K562 (cell line): Measurements from ENCODE around the gene ACKR2. TPM values are rescaled to one million over a fixed set of nuclear protein-coding genes. Genes with fewer than 3 reads are reported as not detected.
A peak's percentile ranks its signal among the peaks of the same experiment; 100 is the strongest.

Experiments
- ATAC-seq: fragments of 200-7000 bp; cut with Tn5 transposase; 3 replicates; pipeline ENCODE4 v1.9.1; 2020; ENCODE audit warnings: moderate library complexity
- BruUV-seq: library from RNA; stranded (reverse); fragments of 400-500 nt; replicated peaks from 2 replicates; lab custom pipeline; 2021; lab: Mats Ljungman, UMichigan
- CTCF ChIA-PET: fragments of 300-600 bp; formaldehyde crosslinking; extraction: SDS; loops from one replicate; lab custom pipeline; 2021; ENCODE audit warnings: low intra/inter-chr PET ratio; lab: Yijun Ruan, JAX
- POLR2A ChIA-PET: fragments of 300-600, 350-650 bp; sonication (Branson Sonifier 250); formaldehyde crosslinking; extraction: SDS; loops from one replicate; lab custom pipeline; 2021; ENCODE audit warnings: antibody characterized with exemption, inconsistent platforms; lab: Yijun Ruan, JAX
- DNase-seq, 4 experiments: peaks; one replicate each; pipeline versions ENCODE4 v3.0.0 to v3.0.0-alpha.2; 2011 to 2018; ENCODE audit warnings: low spot score in 3 of 4, mixed read lengths in 3 of 4; ENCODE audit errors: extremely low read depth in 1 of 4
- FAIRE-seq: peaks from 2 replicates; lab custom pipeline; 2011; peaks lifted over from hg19 to GRCh38; lab: Jason Lieb, UNC
- H2AFZ ChIP-seq: 2 replicates; pipeline ENCODE4 v1.6.0; 2011; ENCODE audit warnings: low read depth, low read length, control low read depth, inconsistent platforms
- H3K27ac ChIP-seq: fragments of 200-600 bp; 3 replicates; pipeline ENCODE4 v1.8.0; 2011; ENCODE audit warnings: low read depth, mild to moderate bottlenecking, control low read depth, inconsistent platforms, low read length, moderate library complexity, mixed read lengths; ENCODE audit errors: extremely low read depth
- H3K27me3 ChIP-seq, 2 experiments: fragments of 300-600 bp in 1 of 2; 2 replicates in 1 of 2; 3 replicates in 1 of 2; pipeline versions ENCODE4 v1.6.0 to v1.8.0; 2011; ENCODE audit warnings: inconsistent platforms in 2 of 2, low read length in 2 of 2, mild to moderate bottlenecking in 1 of 2, mixed read lengths in 1 of 2, moderate library complexity in 1 of 2; ENCODE audit not compliant: control insufficient read depth in 2 of 2, insufficient read depth in 2 of 2
- H3K36me3 ChIP-seq: fragments of 300-600 bp; 3 replicates; pipeline ENCODE4 v1.8.0; 2011; ENCODE audit warnings: mild to moderate bottlenecking, low read length, inconsistent platforms; ENCODE audit not compliant: control insufficient read depth, insufficient read depth
- H3K4me1 ChIP-seq, 2 experiments: fragments of 200-600 bp in 1 of 2; replicated peaks in 1 of 2; 2 replicates in 1 of 2; 3 replicates in 1 of 2; pipeline versions ENCODE4 v1.5.1 to v1.8.0; 2011; ENCODE audit warnings: inconsistent platforms in 2 of 2, low read length in 2 of 2, mild to moderate bottlenecking in 1 of 2, mixed read lengths in 1 of 2, moderate library complexity in 1 of 2; ENCODE audit not compliant: control insufficient read depth in 2 of 2, insufficient read depth in 2 of 2
- H3K4me2 ChIP-seq: 2 replicates; pipeline ENCODE4 v1.6.1; 2011; ENCODE audit warnings: low read length, control low read depth, inconsistent platforms, mixed read lengths; ENCODE audit not compliant: insufficient read depth
- H3K4me3 ChIP-seq: fragments of 200-600 bp; sonication (generic), shearing (Covaris generic); 2 replicates; pipeline ENCODE4 v1.5.1; 2016; ENCODE audit warnings: control low read depth, inconsistent platforms
- H3K79me2 ChIP-seq: fragments of 200-600 bp; 3 replicates; pipeline ENCODE4 v1.8.0; 2011; ENCODE audit warnings: low read length, inconsistent platforms; ENCODE audit not compliant: control insufficient read depth, insufficient read depth
- H3K9ac ChIP-seq, 2 experiments: 2 replicates each; pipeline versions ENCODE4 v1.6.0 to v1.6.1; 2011; ENCODE audit warnings: low read depth in 2 of 2, low read length in 2 of 2, control low read depth in 1 of 2, inconsistent platforms in 1 of 2, mild to moderate bottlenecking in 1 of 2, mixed read lengths in 1 of 2; ENCODE audit not compliant: insufficient read depth in 1 of 2
- H3K9me1 ChIP-seq: one replicate; pipeline ENCODE4 v1.6.0; 2011; ENCODE audit warnings: inconsistent platforms, mild to moderate bottlenecking, low read length, moderate library complexity; ENCODE audit not compliant: control insufficient read depth, insufficient read depth
- H3K9me3 ChIP-seq: replicated peaks from 2 replicates; pipeline ENCODE4 v1.5.1; 2011; ENCODE audit warnings: low read depth, low read length, inconsistent platforms; ENCODE audit not compliant: control insufficient read depth, insufficient read depth
- H4K20me1 ChIP-seq: replicated peaks from 2 replicates; pipeline ENCODE4 v1.6.1; 2011; ENCODE audit warnings: low read length, inconsistent platforms, mixed read lengths; ENCODE audit not compliant: control insufficient read depth, insufficient read depth
- BHLHE40 ChIP-seq: IDR thresholded peaks from 2 replicates; pipeline ENCODE4 v1.6.1; 2011; ENCODE audit warnings: low read length, improper control_type of control experiment
- BRD9 ChIP-seq: fragments of 450-650 bp; IDR thresholded peaks from 2 replicates; pipeline ENCODE4 v1.6.1; 2018; ENCODE audit warnings: low read depth; ENCODE audit not compliant: partially characterized antibody
- CTCF ChIP-seq, 3 experiments: IDR thresholded peaks in 2 of 3; conservative IDR thresholded peaks in 1 of 3; 2 replicates each; pipeline ENCODE4 v1.5.1; 2011 to 2012; ENCODE audit warnings: low read length in 3 of 3, mild to moderate bottlenecking in 3 of 3, control low read depth in 2 of 3, improper control_type of control experiment in 1 of 3, inconsistent platforms in 1 of 3, low read depth in 1 of 3, mixed read lengths in 1 of 3, moderate library complexity in 1 of 3; ENCODE audit not compliant: insufficient read depth in 2 of 3
- FOXA3 ChIP-seq, 2 experiments: fragments of 450-650 bp in 1 of 2; sonication (generic) in 1 of 2; formaldehyde crosslinking; IDR thresholded peaks in 1 of 2; conservative IDR thresholded peaks in 1 of 2; 2 replicates each; pipeline versions ENCODE4 v1.4.0 to v1.8.0; 2020 to 2022; ENCODE audit warnings: mild to moderate bottlenecking in 2 of 2, missing genetic modification reagents in 1 of 2
- HMG20A ChIP-seq: fragments of 450-650 bp; formaldehyde crosslinking; conservative IDR thresholded peaks from 2 replicates; pipeline ENCODE4 v1.4.0; 2020; ENCODE audit warnings: mild to moderate bottlenecking, mixed read lengths
- HNRNPK ChIP-seq: fragments of 200-400 bp; formaldehyde crosslinking; IDR thresholded peaks from one replicate; pipeline ENCODE4 v1.6.1; 2018; ENCODE audit warnings: mild to moderate bottlenecking, low read depth, low read length; ENCODE audit not compliant: poor library complexity, severe bottlenecking
- KDM4B ChIP-seq, 2 experiments: fragments of 450-650 bp in 1 of 2; sonication (generic) in 1 of 2; IDR thresholded peaks; 2 replicates each; pipeline ENCODE4 v1.6.1; 2016 to 2017; ENCODE audit warnings: borderline replicate concordance in 2 of 2, antibody characterized with exemption in 1 of 2, low read depth in 1 of 2, mild to moderate bottlenecking in 1 of 2
- PPARD ChIP-seq: fragments of 250-450 bp; sonication (Bioruptor Pico); IDR thresholded peaks from 2 replicates; pipeline ENCODE4 v1.8.0; 2022; ENCODE audit warnings: inconsistent platforms, mild to moderate bottlenecking, moderate library complexity
- SMAD3 ChIP-seq: fragments of 450-650 bp; formaldehyde crosslinking; conservative IDR thresholded peaks from 2 replicates; pipeline ENCODE4 v1.4.0; 2020; ENCODE audit warnings: mild to moderate bottlenecking
- SNRNP70 ChIP-seq: fragments of 200-400 bp; formaldehyde crosslinking; optimal IDR thresholded peaks from 2 replicates; pipeline ENCODE3; 2017; ENCODE audit warnings: low read depth, low read length
- SUPT5H ChIP-seq: fragments of 450-650 bp; IDR thresholded peaks from 2 replicates; pipeline ENCODE4 v1.6.1; 2016
- ZBTB1 ChIP-seq: sonication (generic); formaldehyde crosslinking; IDR thresholded peaks from 2 replicates; pipeline ENCODE4 v1.8.1; 2023; ENCODE audit warnings: missing genetic modification reagents, low read depth, mild to moderate bottlenecking, borderline replicate concordance
- ZNF197 ChIP-seq: fragments of 200-800 bp; sonication (Bioruptor generic); IDR thresholded peaks from 2 replicates; pipeline ENCODE4 v1.6.1; 2016; ENCODE audit warnings: low read depth, missing genetic modification characterization, missing compliant biosample characterization
- ZNF311 ChIP-seq: fragments of 250-450 bp; sonication (Bioruptor Pico); IDR thresholded peaks from 2 replicates; pipeline ENCODE4 v1.4.0; 2020; ENCODE audit warnings: mild to moderate bottlenecking, moderate library complexity
- ZNF511 ChIP-seq: sonication (generic); formaldehyde crosslinking; IDR thresholded peaks from 2 replicates; pipeline ENCODE4 v1.8.0; 2022; ENCODE audit warnings: mild to moderate bottlenecking, missing genetic modification reagents
- ZNF655 ChIP-seq: fragments of 250-450 bp; sonication (Bioruptor Pico); IDR thresholded peaks from 2 replicates; pipeline ENCODE4 v1.5.0; 2021
- ZNF764 ChIP-seq: fragments of 250-450 bp; sonication (Bioruptor Pico); IDR thresholded peaks from 2 replicates; pipeline ENCODE4 v1.4.0; 2020; ENCODE audit warnings: low read depth, mild to moderate bottlenecking, moderate library complexity
- WGBS: fragments of 100-300 bp; shearing (Covaris generic); methylation state at CpG from one replicate; pipeline ENCODE4 v1.1.6; 2016; ENCODE audit warnings: low coverage, mixed read lengths; ENCODE audit not compliant: insufficient coverage; ENCODE audit errors: missing lambda C conversion rate; 5-methylcytosine and 5-hydroxymethylcytosine counted together
- in situ Hi-C: fragments of 300-500 bp; cut with MboI; formaldehyde crosslinking; loops from 4 replicates; pipeline ENCODE4 v1.15.0; 2018; ENCODE audit warnings: inconsistent platforms, mixed read lengths
- intact Hi-C: fragments of 100-400 bp; cut with micrococcal nuclease; formaldehyde crosslinking; loops from 2 replicates; pipeline ENCODE4 v1.14.2; 2022
- polyA plus RNA-seq, 8 experiments: library from polyadenylated mRNA; depleted of rRNA in 4 of 8; stranded (reverse) in 5 of 8; unstranded in 3 of 8; fragments of >200 nt; fragmentation: Nextera tagmentation in 2 of 8; fragmentation: Illumina TruSeq in 1 of 8; extraction: Ambion mirVana in 2 of 8; extraction: Trizol in 1 of 8; gene quantifications; 2 replicates each; pipeline versions ENCODE4 v1.2.1 to v1.2.3, GENCODE V29; 2011 to 2014; ENCODE audit warnings: inconsistent platforms in 1 of 8, missing spikeins in 1 of 8
- total RNA-seq, 7 experiments: library from RNA; depleted of rRNA in 6 of 7; stranded (reverse); fragments of >200 nt in 6 of 7; fragmentation: Illumina TruSeq in 2 of 7; extraction: Trizol in 2 of 7; gene quantifications; 2 replicates each; pipeline versions ENCODE4 v1.2.1 to v1.2.3, GENCODE V29; 2011 to 2021; ENCODE audit warnings: low replicate concordance in 1 of 7

The ACKR2 gene
- total and polyA plus RNA-seq, 9 of the 15 experiments (the other 6 are each of a cell fraction or from before 2014, with no cell fraction given), result 0.03 to 0.69 (median 0.25) TPM; not detected in 1

GRCh38 chr3:42855547-42856380 lies 46.5 kb downstream of the ACKR2 start (continued):
- TF ChIP-seq ZNF311 (CRISPR knock-in tag) (no peak), FOXA3 (CRISPR knock-in tag; conservative IDR thresholded peaks at IDR 0.05 in 1 of 2, IDR thresholded peaks at IDR 0.05 in 1 of 2) (no peak), BHLHE40 (0 out of 2 replicates have a peak, but pooled peaks have one; percentile 5), ZNF764 (CRISPR knock-in tag) (no peak), SMAD3 (CRISPR knock-in tag) (no peak), BRD9 (no peak), SUPT5H (no peak), HNRNPK (no peak)
- TF ChIP-seq, all 486 proteins: peak for 33

GRCh38 chr3:42856544-42856943 lies 47.3 kb downstream of the ACKR2 start:
- CTCF ChIA-PET, result no interaction called here
- no peaks in the 10 kb centered on the region for H3K36me3 ChIP-seq
- no peak overlapping the region for H2AFZ ChIP-seq
- no peaks in the 10 kb centered on the region for H3K9me1 ChIP-seq
- H3K27me3 ChIP-seq, result peaks cover 3 to 26% of the 10 kb centered on the region in 2 experiments; a peak in 2 of 5 replicates
- no peak overlapping the region for H3K9ac ChIP-seq
- peaks cover 7 to 26% of the 10 kb centered on the region in 2 experiments; a peak in 3 of 5 replicates for H3K4me1 ChIP-seq
- intact Hi-C loops, result no loop called here
- ATAC-seq (no peak), DNase-seq (no peak), FAIRE-seq (no peak)
- POLR2A ChIA-PET, result interaction anchor here (0.6 to 0.8 kb wide), 2 partner anchors 9 to 12 kb away, joined by 3 to 4 read pairs; no protein-coding TSS in a partner anchor
- 4% methylated on average over 3 of the region's 3 CpGs for WGBS
- H3K4me2 ChIP-seq, result no peak overlapping the region
- H4K20me1 ChIP-seq, result no peaks in the 10 kb centered on the region
- no peak overlapping the region for H3K4me3 ChIP-seq
- BruUV-seq, result no TSS peak
- H3K9me3 ChIP-seq, result no peaks in the 10 kb centered on the region
- H3K27ac ChIP-seq, result no peak overlapping the region
- in situ Hi-C loops, result no loop called here
- no peaks in the 10 kb centered on the region for H3K79me2 ChIP-seq
- TF ChIP-seq ZBTB1 (CRISPR knock-in tag), result no peak
- TF ChIP-seq CTCF (IDR thresholded peaks at IDR 0.05 in 2 of 3, conservative IDR thresholded peaks at IDR 0.05 in 1 of 3; ENCODE audit: insufficient read depth in 2 of 3, low read depth in 1 of 3, low read length in 3 of 3), result no peak
- no peak for TF ChIP-seq SNRNP70
- TF ChIP-seq ZNF511, result no peak
- TF ChIP-seq ZNF197 (CRISPR knock-in tag), result no peak
- no peak for TF ChIP-seq PPARD (CRISPR knock-in tag)
- TF ChIP-seq ZNF655 (CRISPR knock-in tag), result no peak
- no peak for TF ChIP-seq KDM4B (IDR thresholded peaks at IDR 0.05; ENCODE audit: borderline replicate concordance in 2 of 2, low read depth in 1 of 2)
- TF ChIP-seq HMG20A (CRISPR knock-in tag), result no peak
